Activated naive CD4-positive, alpha-beta T cell treated with anti-CD3 and anti-CD28 coated beads, Interleukin-2, amount 50 U/mL, for 72 hours (primary cell): ENCODE measurements around the gene KLHL40. TPM values are rescaled to one million over a fixed set of nuclear protein-coding genes. Genes with fewer than 3 reads are reported as not detected.

Experiments used
- ATAC-seq, 2 donors: fragments of 150-1000 bp; cut with Tn5 transposase; 2 replicates each; pipeline ENCODE4 v1.10.0; 2021; ENCODE audit warnings: mild to moderate bottlenecking in 2 of 2, moderate library complexity in 2 of 2
- DNase-seq, 2 donors: peaks; one replicate each; pipeline ENCODE4 v3.0.0; 2021 to 2022; ENCODE audit warnings: low spot score in 2 of 2
- H3K27ac Mint-ChIP-seq, 2 donors: one replicate each; pipeline ENCODE4 v1.8.0; 2022; ENCODE audit warnings: mild to moderate bottlenecking in 2 of 2, mixed read lengths in 2 of 2
- H3K36me3 Mint-ChIP-seq, 2 donors: one replicate each; pipeline ENCODE4 v1.8.0; 2022; ENCODE audit warnings: mixed read lengths in 2 of 2
- H3K9me3 Mint-ChIP-seq, 2 donors: one replicate each; pipeline ENCODE4 v1.8.0; 2022; ENCODE audit warnings: mixed read lengths in 2 of 2
- total RNA-seq, 2 donors: library from RNA; stranded (reverse); gene quantifications; one replicate each; pipeline ENCODE4 v1.2.3, GENCODE V29; 2022

Gene KLHL40
- total RNA-seq, 2 donors from 2014 or later = not detected

DNA sequence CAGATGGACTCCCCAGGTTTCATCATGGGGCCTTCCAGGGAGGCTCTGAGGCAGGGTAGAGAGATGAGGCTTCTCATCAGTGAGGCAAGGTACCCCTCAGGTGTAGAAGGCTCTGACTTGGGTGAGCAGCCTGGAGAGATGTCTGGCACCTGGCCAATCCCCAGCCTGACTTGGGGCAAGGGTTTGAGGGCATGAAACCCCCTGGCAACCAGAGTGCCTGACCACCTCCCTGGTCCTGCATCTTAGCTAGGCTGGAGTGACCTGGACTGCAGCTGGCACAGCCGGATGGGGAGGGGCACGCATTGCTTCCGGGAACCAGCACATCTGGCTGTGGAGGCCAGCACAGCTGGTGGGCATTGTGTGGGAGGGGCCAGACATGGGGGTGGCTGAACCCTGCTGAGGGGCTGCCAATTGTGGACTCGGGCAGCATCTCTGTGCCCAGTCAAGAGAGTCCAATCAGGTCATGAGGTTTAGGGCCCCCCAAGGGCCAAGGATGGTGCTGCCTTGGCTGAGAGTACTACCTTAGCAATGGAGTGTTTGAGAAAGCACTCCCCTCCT, 29.9 kb upstream of the KLHL40 start:
- H3K36me3 Mint-ChIP-seq = no peaks in the 10 kb centered on the region
- no peak overlapping the region for H3K27ac Mint-ChIP-seq
- no peaks in the 10 kb centered on the region for H3K9me3 Mint-ChIP-seq
- ATAC-seq = no peak
- no peak for DNase-seq

DNA sequence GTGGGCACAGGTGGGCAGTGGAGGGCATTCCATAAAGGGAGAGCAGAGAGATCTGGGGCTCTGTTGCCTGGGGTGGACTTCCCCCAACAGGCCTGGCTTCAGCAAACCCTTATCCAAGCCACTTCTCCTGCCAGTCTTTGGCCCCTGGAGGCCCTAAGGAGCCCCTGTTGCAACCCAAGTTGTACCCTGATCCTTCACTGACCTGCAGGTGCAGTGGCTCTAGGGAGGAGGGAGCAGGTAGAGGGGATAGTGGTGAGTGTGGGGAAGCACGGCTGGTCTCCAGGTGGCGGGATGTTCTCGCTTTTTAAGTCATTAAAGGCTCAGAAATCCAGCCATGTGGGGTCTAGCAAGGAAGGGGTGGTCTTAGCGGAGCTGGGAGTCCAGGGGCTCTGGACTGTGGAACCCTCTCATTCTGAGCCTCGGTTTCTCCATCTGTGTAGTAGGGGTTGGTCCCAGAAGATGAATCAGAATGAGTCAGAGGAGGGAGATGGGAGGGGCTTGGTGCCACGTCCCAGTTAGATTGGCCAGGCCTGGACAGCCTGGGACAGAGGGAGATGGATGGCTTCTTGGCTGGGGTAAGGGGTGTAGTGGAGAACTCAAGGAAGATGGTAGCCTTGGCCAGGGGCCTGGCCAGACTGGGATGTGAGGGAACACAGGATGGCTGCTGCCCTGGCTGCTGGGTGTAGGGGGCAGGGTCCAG, 29.2 kb upstream of the KLHL40 start:
- ATAC-seq (peak in 1 of 2 donors; percentile 6), DNase-seq (no peak)
- Mint-ChIP-seq H3K27ac (peak overlapping the region in 1 of 2 donors; percentile 29), H3K36me3 (no peaks in the 10 kb centered on the region), H3K9me3 (no peaks in the 10 kb centered on the region)

DNA sequence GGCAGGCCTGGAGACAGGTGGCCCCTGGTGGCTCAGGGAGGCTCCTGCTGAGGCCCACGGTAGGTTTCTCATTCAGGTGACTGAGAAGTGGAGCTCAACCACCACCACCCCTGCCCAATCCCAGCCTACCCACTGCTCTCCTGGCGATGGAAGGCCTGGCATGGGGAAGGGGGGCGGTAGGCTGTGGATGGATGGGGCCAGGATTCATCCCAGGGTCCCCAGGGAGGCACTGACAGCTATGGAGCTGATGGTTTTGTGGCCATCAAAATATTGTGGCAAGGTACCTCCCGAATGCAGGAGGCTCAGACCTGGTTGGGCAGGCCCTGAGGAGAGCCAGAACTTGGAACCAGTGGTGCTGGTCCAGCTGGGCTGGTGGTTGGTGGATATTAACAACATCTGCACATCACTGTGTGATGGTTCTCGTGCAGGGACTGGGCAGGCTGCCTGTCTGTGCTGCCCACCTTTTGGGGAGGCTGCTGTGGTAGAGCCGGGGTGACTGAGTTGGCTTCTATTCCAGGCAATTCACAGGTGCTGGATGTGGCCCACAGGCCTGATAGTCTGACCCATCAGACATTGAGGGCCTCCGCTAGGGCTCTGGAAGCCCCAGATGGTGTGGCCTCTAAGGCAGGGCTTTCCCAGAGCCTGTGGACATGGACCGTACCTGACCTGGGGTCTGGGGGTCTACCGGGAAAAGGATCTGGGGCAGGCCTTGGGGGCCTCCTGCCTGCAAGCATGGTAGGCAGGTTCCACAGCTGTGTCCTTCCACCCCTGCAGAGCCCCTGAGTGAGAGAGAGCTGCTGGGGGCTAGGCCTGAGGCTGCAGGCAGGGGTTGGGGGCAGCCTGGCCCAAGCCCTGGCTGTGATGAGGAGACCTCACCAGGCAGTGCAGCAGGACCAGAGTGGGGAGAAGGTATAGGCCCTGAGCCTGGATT, 28.4 kb upstream of the KLHL40 start:
- Mint-ChIP-seq H3K9me3 (no peaks in the 10 kb centered on the region), H3K27ac (peak overlapping the region in 1 of 2 donors; percentile 52), H3K36me3 (no peaks in the 10 kb centered on the region)
- ATAC-seq (no peak), DNase-seq (no peak)

DNA sequence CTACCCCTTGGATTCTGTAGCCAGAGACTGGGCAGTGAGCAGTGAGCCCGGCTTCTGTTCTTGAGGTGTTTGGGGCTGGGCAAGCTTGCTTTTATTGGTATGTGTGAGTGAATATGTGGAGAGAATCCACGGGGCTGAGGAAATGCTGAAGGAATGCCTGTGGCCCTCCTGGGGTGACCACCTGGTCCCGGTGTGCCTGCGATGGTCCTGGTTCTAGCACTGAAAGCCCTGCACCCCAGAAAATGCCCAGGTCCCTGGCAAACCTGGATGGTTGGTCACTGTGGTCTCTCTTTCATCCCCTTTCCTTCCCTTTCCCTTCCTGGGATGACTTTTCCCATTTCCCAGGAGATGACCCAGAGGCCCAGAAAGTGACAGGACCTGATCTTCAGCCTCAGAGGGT, 27.7 kb upstream of the KLHL40 start:
- DNase-seq (no peak), ATAC-seq (no peak)
- no peaks in the 10 kb centered on the region for H3K9me3 Mint-ChIP-seq
- H3K36me3 Mint-ChIP-seq = no peaks in the 10 kb centered on the region
- peak overlapping the region; percentile 52 to 84 for H3K27ac Mint-ChIP-seq

DNA sequence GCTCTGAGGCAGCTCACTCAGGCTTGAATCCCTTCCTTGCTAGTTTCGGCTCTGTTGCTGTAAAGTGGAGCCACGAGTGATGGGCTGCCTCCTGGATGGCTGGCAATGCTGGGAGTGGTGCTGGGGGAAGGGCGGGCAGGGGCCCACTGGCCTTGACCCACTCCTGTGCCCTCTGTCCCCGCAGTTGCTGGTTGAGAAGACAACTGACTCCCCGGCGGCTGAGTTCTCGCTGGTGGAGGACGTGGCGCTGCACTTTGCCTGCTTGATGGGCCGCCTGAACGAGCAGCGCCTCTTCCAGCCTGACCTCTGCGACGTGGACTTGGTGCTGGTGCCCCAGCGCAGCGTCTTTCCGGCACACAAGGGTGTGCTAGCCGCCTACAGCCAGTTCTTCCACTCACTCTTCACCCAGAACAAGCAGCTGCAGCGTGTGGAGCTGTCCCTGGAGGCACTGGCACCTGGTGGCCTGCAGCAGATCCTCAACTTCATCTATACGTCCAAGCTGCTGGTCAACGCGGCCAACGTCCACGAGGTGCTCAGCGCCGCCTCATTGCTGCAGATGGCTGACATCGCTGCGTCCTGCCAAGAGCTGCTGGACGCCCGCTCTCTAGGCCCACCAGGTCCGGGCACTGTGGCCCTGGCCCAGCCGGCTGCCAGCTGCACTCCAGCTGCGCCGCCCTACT, 27.1 kb upstream of the KLHL40 start:
- Mint-ChIP-seq H3K36me3 (no peaks in the 10 kb centered on the region), H3K9me3 (no peaks in the 10 kb centered on the region), H3K27ac (peak overlapping the region in 1 of 2 donors; percentile 84)
- DNase-seq (no peak), ATAC-seq (no peak)

DNA sequence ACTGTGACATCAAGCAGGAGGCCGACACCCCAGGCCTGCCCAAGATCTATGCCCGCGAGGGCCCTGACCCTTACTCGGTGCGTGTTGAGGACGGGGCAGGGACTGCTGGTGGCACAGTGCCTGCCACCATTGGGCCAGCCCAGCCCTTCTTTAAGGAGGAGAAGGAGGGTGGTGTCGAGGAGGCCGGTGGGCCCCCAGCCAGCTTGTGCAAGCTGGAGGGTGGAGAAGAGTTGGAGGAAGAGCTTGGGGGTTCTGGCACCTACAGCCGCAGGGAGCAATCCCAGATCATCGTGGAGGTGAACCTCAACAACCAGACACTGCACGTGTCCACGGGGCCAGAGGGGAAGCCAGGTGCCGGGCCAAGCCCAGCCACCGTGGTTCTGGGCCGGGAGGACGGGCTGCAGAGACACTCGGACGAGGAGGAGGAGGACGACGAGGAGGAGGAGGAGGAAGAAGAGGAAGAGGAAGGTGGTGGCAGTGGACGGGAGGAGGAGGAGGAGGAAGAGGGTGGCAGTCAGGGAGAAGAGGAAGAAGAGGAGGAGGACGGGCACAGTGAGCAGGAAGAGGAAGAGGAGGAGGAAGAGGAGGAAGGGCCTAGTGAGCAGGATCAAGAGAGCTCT, 26.5 kb upstream of the KLHL40 start:
- no peak for ATAC-seq

DNA sequence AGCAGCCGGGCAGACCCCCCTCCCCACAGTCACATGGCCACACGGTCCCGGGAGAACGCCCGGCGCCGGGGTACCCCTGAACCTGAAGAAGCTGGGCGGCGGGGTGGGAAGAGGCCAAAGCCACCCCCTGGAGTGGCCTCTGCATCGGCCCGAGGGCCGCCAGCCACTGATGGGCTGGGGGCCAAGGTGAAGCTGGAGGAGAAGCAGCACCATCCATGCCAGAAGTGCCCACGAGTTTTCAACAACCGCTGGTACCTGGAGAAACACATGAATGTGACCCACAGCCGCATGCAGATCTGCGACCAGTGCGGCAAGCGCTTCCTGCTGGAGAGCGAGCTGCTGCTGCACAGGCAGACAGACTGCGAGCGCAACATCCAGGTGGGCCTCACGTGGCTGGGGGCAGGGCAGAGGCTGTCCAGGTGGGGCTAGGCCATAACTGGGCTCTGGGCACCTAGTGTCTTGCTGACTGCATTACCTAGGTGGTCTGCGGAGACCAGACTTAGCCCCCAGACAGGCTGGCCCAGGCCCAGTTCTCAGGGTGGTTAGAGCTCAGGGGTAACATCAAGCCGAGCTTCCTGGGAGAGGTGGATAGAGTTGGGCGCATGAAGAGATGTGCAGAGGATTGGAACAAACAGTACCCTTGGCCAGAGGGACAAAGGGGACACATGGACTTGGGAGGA, 25.7 kb upstream of the KLHL40 start:
- no peak for ATAC-seq
- Mint-ChIP-seq H3K36me3 (no peaks in the 10 kb centered on the region), H3K27ac (peak overlapping the region in 1 of 2 donors; percentile 29), H3K9me3 (no peaks in the 10 kb centered on the region)
- DNase-seq = no peak

More for the DNA sequence above, 26.5 kb upstream of the KLHL40 start:
- Mint-ChIP-seq H3K9me3 (no peaks in the 10 kb centered on the region), H3K27ac (no peak overlapping the region), H3K36me3 (no peaks in the 10 kb centered on the region)
- no peak for DNase-seq

DNA sequence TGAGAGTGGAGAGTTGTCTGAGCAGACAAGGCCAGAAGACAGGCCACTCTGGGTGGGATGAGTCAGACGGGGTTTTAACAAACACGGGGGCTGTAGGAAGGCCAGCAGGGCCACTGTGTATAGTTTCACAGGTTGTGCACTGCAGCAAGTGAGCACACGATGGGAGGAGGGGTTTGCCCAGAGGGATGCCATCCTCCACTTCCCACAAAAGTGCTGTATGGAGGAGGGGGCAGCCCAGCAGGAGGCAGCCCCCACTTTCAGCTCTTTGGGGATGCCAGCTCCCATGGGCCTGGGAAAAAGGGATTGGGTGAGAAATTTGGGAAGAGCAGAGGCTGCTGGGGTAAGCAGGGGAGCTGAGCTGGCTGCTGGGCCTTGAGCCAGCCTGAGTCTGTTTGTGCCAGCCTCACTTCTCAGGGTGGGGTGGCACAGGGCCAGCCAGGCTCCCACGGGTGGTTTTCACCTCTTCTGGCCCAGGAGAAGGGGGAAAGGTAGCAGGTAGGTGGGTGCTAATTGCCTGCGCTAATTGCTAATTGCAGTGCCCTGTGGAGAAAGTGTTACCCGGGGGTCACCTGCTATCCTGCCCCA, 25.1 kb upstream of the KLHL40 start:
- ATAC-seq (no peak), DNase-seq (no peak)
- H3K36me3 Mint-ChIP-seq = no peaks in the 10 kb centered on the region
- no peaks in the 10 kb centered on the region for H3K9me3 Mint-ChIP-seq
- H3K27ac Mint-ChIP-seq = peak overlapping the region in 1 of 2 donors; percentile 29

DNA sequence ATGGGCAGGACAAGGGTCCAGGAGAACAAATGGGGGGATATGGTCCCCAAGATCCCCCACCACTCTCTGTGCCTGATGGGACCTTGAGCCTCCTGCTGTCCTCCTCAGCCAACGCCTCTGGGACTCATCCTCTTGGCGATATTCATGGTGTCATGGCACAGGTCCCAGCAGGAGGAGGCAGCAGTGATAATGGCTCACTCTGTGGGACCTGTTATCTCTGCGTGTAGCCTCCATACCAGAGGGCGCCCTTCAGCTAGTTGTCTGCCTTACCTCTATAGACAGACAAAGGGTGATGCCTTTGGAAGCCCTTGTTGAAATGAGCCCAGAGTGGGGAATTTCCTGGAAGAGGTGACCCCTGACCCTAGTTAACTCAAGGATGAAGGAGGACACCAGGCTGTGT, 24.4 kb upstream of the KLHL40 start:
- Mint-ChIP-seq H3K27ac (peak overlapping the region; percentile 32 to 61), H3K9me3 (no peaks in the 10 kb centered on the region), H3K36me3 (no peaks in the 10 kb centered on the region)
- DNase-seq (no peak), ATAC-seq (peak in 1 of 2 donors; percentile 48)

DNA sequence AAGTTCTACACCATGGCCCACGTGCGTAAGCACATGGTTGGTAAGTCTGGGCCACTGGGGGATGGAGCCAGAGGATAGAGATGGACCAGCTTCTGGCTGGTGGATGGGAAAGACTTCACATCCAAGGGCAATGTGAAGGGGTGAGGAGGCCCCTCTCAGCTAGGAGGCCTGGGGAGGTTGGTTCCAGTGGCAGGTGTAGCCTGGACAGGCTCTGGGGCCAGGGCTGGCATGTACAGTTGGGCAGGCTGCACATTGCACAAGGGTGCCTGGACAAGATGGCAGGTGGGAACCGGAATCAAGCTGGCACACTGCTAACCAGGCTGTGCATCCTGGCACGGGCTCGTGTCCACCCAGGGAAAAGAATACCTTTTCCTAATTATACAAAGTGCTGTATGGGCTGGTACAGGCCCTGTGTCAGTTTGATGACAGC, 23.7 kb upstream of the KLHL40 start:
- Mint-ChIP-seq H3K9me3 (no peaks in the 10 kb centered on the region), H3K27ac (peak overlapping the region in 1 of 2 donors; percentile 61), H3K36me3 (no peaks in the 10 kb centered on the region)
- ATAC-seq = no peak
- DNase-seq = no peak

DNA sequence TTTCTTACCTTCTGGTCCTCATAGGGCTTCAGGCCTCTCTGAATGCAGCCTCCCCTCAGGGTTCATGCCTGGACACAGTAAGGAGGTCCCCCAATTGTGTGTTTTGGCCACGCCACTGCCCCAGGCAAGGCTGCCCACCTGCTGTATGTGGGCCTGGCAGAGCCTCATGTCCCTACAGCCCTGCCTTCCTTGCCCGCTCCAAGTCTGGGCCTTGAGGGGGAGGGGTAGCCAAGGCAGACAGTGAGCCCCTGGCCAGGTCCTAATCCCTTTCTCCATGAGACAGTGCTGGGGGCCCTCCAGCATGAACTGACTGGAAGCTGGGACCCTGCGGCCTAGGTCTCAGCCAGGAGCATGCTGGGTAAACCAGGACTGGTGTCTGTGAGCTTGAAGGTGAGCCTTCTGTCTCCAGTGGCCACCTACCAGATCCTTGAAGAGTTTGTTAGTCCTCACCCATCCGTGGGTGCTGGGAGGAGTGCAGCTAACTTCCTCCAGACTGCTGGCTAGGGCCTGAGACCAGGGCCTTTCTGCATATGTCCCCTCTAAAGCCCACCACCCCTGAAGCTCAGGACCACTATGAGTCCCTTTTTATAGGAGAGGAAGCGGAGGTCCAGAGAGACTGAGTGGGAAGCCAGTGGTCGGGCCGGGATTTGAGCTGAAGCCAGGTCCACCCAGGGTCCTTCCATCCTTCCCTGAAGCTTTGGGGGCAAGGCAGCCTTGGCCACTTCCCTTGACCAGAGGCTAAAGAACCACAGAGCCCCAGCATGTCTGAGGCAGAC, 23.1 kb upstream of the KLHL40 start:
- ATAC-seq = no peak
- no peaks in the 10 kb centered on the region for H3K9me3 Mint-ChIP-seq
- H3K36me3 Mint-ChIP-seq = no peaks in the 10 kb centered on the region
- no peak overlapping the region for H3K27ac Mint-ChIP-seq
- no peak for DNase-seq

DNA sequence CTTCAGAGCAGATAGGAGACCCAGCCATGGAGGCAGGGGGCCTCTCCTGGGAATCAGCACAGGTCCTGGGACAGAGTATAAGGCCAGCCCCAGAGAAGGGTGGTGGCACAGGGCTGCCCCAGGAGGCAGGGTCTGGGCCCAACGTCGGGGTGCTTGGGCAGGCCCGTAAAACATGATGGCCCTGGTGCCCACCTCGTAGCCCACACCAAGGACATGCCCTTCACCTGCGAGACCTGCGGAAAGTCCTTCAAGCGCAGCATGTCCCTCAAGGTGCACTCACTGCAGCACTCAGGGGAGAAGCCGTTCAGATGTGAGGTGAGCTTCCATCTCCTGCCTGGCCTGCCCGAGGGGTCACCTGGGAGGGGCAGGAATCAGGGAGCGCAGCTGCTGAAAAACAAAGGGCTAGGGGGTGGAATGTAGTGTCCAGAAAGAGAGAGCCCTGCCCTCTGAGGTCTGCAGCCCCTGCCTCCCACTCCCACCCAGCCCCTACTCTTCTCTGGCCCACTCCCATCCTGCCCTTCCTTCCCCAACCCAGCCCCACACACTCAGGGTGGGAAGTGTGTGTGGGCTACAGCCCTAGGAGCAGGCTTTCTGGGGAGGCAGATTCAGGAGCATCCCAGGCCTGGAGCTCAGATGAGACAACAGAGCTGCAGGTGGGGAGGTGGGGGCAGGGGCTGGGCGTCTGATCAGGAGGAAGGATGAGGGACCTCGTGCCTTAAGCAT, 22.4 kb upstream of the KLHL40 start:
- no peak for ATAC-seq
- H3K9me3 Mint-ChIP-seq = no peaks in the 10 kb centered on the region

DNA sequence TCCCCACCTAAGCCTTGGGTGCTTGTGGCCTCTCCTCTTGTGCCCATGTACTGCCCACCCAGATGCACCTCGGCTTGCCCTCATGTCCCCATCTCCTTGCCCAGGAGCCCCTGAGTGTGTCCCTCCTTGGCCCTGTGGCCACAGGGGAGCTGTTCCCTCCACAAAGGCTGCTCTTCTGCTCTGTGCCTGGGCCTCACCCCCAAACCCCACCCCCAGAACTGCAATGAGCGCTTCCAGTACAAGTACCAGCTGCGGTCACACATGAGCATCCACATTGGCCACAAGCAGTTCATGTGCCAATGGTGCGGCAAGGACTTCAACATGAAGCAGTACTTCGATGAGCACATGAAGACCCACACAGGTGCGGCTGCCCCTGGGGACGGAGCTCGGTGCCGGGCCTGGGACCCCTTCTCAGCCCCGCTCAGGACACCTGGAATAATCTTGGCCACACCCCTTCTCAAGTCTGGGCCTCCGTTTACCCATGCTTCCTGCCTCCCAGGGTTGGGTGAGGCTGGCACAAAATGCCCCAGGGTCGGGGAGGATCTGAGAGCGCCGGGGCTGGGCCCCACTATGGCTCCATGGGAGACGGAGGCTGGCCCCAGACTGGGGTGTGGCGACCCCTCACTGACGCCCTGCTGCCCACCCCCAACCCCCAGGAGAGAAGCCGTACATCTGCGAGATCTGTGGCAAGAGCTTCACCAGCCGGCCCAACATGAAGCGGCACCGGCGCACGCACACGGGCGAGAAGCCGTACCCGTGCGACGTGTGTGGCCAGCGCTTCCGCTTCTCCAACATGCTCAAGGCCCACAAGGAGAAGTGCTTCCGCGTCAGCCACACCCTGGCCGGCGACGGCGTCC, 21.5 kb upstream of the KLHL40 start:
- peaks cover 0 to 3% of the 10 kb centered on the region in 2 donors for H3K36me3 Mint-ChIP-seq
- DNase-seq = no peak
- no peak for ATAC-seq
- H3K27ac Mint-ChIP-seq = no peak overlapping the region
- H3K9me3 Mint-ChIP-seq = no peaks in the 10 kb centered on the region

More for the DNA sequence above, 22.4 kb upstream of the KLHL40 start:
- DNase-seq = no peak
- Mint-ChIP-seq H3K27ac (no peak overlapping the region), H3K36me3 (no peaks in the 10 kb centered on the region)

DNA sequence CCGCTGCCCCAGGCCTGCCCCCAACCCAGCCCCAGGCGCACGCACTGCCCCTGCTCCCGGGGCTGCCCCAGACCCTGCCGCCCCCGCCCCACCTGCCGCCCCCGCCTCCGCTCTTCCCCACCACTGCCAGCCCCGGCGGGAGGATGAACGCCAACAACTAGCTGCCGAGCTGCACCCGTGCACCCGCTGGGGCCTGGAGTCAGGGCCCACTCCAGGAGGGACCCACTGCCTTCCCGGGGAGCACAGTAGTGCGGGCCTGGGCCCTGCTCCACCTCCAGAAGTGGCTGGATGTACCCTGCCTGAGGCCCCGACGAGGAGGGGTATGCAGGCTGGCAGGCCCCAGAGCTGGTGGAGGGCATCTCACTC, 20.9 kb upstream of the KLHL40 start:
- ATAC-seq = no peak
- no peaks in the 10 kb centered on the region for H3K9me3 Mint-ChIP-seq
- H3K27ac Mint-ChIP-seq = no peak overlapping the region
- peaks cover 0 to 5% of the 10 kb centered on the region in 2 donors for H3K36me3 Mint-ChIP-seq
- no peak for DNase-seq
